GM12874 (cell line): ENCODE measurements around the gene KCNN4.
A peak's percentile ranks its signal among the peaks of the same experiment; 100 is the strongest.

Experiments used
- TF ChIP-seq, protein P1 (sequence below): IDR thresholded peaks from 2 replicates; pipeline ENCODE4 v1.5.1; 2011; ENCODE audit warnings: low read depth, mild to moderate bottlenecking, control low read depth, low read length, moderate library complexity; ENCODE audit not compliant: insufficient read depth

KCNN4 gene

DNA sequence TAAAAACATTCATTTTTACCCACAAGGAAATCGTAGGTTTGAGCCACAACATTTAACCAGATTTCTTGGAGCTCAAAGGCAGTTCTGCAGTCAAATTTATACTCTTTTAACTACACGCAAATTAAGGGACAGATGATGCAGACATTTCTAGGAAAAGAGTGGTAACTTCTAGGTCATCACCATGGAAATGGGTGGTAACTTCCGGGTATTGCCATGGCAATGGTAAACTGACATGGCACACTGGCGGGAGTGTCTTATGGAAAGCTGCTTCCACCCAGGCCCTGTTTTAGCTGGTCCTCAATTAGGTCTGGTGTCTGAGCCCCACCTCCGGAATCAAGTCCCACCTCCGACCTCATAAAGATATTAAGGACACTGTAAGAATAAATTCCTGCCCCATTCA is 31.9 kb upstream of the KCNN4 start:
- TF ChIP-seq, protein P1, sequence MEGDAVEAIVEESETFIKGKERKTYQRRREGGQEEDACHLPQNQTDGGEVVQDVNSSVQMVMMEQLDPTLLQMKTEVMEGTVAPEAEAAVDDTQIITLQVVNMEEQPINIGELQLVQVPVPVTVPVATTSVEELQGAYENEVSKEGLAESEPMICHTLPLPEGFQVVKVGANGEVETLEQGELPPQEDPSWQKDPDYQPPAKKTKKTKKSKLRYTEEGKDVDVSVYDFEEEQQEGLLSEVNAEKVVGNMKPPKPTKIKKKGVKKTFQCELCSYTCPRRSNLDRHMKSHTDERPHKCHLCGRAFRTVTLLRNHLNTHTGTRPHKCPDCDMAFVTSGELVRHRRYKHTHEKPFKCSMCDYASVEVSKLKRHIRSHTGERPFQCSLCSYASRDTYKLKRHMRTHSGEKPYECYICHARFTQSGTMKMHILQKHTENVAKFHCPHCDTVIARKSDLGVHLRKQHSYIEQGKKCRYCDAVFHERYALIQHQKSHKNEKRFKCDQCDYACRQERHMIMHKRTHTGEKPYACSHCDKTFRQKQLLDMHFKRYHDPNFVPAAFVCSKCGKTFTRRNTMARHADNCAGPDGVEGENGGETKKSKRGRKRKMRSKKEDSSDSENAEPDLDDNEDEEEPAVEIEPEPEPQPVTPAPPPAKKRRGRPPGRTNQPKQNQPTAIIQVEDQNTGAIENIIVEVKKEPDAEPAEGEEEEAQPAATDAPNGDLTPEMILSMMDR: no peak

DNA sequence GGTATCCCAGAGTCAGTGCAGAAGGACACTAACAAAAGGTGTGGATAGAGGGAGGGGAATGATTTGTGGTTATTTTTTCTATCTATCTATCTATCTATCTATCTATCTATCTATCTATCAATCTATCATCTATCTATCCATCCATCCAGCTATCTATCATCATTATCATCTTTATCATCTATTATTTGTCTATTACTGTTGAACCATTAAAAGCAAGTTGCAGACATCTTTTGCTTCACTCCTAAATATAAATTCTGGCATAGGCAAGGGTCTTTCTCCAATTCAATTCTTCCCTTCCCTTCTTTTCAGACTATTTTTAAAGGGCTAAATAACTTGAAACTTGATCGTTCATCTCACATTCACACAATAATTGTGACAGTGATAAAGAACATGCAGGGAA is 31.5 kb upstream of the KCNN4 start:
- TF ChIP-seq, protein P1: no peak

DNA sequence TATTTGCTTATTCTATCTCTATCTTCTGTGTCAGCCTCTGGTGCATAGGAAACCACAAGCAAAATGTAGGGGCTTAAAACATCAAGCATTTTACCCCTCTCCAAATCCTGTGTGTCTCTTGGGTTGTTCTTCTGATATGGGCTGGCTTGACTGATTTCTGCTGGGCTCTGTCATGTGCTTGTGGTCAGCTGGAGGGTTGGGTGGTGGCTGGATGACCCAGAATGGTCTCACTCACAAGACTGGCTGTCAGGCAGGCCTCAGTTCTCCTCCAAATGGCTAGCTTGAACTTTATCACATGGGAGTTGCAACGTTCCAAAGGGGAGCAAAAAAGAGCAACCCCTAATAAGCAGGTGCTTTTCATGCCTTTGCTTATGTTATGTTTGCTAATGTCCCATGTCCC is 31.1 kb upstream of the KCNN4 start:
- TF ChIP-seq, protein P1: no peak

DNA sequence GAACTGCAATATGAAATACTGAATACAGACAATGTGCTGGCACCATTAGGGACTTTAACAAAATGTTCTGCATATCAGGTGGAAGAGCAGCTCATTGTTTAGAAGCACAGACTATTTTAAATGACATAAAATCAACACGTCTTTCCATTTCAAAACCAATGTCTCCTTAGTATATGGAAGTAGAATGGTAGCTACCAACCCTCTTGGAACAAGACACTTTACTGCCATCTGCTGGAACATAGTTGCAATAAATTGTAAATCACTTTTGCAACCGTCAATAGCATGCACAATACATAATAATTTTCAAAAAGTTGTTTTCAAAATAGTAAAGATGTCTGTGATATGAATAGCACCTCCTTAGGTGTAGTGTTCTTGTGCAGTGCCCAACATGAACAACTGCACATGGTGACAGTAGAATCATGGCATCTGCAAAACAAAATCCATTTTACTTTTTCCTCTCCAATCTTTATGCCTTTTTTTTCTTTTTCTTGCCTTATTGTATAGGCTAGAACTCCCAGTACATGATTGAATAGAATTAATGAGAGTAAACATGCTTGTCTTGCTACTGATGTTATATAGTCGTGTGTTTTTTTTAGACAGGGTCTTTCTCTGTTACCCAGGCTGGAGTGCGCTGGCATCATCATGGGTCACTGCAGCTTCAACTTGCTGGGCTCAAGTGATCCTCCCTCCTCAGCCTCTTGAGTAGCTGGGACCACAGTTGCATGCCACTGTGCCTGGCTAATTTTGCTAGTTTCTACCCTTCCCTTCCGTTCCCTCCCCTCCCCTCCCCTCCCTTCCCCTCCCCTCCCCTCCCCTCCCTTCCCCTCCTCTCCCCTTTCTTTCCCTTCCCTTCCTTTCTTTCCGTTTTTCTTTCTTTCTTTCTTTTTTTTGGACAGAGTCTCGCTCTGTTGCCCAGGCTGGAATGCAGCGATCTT is 29.3 kb upstream of the KCNN4 start:
- TF ChIP-seq, protein P1: peak; percentile 39; the same call in 1 of the 2 replicates

DNA sequence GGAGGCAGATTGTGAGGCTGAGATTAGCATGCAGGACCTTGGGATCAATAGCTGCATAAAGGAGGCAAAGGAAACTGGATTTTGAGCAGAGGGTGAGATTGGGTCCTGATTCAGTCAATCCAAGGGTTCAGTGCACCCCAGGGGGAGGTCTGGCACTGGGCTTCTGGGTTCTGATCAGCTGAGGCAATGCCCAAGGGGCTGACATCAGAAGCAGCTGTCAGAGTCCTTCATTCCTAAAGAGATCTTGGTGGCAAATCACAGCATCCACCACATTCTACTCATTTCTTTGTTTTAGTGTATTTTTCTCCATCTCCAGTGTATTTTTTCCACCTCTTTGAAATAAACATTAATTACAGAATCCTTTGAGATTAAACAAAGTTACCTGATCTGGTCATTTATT is 26.9 kb upstream of the KCNN4 start:
- TF ChIP-seq, protein P1: no peak

DNA sequence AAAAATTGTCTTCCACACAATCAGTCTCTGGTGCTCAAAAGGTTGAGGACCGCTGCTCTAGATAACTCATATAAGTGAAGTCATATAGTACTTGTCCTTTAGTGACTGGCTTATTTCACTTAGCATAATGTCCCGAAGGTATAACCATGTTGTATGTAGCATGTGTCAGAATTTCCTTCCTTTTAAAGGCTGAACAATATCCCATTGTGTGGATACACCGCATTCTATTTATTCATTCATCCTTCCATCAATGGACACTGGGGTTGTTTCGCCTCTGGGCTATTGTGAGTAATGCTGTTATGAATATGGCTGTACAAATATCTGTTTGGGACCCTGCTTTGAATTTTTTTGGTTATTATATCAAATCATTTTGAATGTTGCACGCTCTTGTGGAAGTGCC is 26.1 kb upstream of the KCNN4 start:
- TF ChIP-seq, protein P1: no peak

DNA sequence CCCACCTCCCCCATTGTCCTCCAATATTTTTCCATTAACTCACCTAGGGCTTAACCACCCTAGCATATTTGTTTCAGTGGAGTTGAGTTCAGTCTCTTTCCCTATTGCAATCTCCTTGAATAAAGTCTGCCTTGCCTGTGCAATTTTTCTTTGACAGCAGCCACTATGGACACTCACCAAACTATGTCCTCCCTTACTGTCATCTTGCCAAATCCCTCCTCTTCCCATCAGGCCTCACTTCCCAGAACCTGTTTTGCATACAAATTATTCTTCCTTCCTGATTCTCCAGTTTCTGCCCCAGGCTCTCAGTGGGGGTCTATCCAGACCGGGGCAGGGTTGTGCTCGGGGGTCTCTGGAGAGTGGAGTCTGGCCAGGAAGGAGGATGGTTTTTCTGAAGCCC is 23.7 kb upstream of the KCNN4 start:
- TF ChIP-seq, protein P1: no peak
